Measurements from ENCODE around the gene IWS1. TPM values are rescaled to one million over a fixed set of nuclear protein-coding genes. Genes with fewer than 3 reads are reported as not detected.

Gene IWS1
- total RNA-seq, 2 experiments from 2014 or later: 49.2 to 56.9 TPM

DNA sequence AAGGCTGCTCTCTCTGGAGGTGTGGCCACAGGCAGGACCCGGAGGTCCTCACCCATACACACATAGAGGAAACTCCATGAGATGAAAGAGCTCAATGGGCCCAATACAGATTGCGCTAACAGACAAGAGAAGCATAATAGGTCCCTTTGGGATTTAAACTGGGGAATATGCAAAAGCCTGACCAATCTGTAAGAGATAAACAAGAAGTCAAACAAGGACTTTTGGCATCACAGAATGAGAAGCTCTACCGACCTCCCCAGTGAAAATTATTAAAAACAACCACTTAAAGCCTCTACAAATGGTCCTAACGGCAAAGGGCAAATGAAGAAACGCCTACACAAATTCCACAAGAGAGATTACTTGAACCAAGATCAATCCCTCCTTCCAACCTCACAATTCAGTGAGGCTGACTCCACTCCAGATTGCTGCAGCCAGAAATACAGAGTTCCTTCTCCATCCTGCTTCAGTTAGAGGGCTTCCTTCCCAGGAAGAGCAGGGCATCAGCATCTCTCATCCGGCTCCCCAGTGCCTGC is 10.8 kb downstream of the IWS1 start:
- BruUV-seq (replicated peaks): no TSS peak
- intact Hi-C loops (cut with micrococcal nuclease; ENCODE audit: unreplicated experiment): no loop called here
- H3K4me3 ChIP-seq (ENCODE audit: low read depth, low read length, poor library complexity, severe bottlenecking): no peak overlapping the region
- DNase-seq (ENCODE audit: low spot score): no peak
- TF ChIP-seq EZH2phosphoT487 (IDR thresholded peaks at IDR 0.05; ENCODE audit: borderline replicate concordance, low read depth, low read length): no peak
- TF ChIP-seq, protein P1, sequence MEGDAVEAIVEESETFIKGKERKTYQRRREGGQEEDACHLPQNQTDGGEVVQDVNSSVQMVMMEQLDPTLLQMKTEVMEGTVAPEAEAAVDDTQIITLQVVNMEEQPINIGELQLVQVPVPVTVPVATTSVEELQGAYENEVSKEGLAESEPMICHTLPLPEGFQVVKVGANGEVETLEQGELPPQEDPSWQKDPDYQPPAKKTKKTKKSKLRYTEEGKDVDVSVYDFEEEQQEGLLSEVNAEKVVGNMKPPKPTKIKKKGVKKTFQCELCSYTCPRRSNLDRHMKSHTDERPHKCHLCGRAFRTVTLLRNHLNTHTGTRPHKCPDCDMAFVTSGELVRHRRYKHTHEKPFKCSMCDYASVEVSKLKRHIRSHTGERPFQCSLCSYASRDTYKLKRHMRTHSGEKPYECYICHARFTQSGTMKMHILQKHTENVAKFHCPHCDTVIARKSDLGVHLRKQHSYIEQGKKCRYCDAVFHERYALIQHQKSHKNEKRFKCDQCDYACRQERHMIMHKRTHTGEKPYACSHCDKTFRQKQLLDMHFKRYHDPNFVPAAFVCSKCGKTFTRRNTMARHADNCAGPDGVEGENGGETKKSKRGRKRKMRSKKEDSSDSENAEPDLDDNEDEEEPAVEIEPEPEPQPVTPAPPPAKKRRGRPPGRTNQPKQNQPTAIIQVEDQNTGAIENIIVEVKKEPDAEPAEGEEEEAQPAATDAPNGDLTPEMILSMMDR (conservative IDR thresholded peaks at IDR 0.05; ENCODE audit: low read length): no peak
- no peak overlapping the region for H2AFZ ChIP-seq (ENCODE audit: low read length)
- POLR2A ChIA-PET: interaction anchor here (0.5 to 1.1 kb wide), 2 partner anchors 11 to 121 kb away, joined by 3 read pairs; partner anchors contain the start of gene IWS1
- H3K27ac ChIP-seq (ENCODE audit: low read depth, low read length, poor library complexity, severe bottlenecking): no peak overlapping the region
- no peaks in the 10 kb centered on the region for H3K9me3 ChIP-seq (ENCODE audit: low read length)
- no peaks in the 10 kb centered on the region for H3K9me2 ChIP-seq (ENCODE audit: insufficient read depth, low read length)
- H3K79me2 ChIP-seq (ENCODE audit: insufficient read depth, low read depth, low read length): peaks cover 95% of the 10 kb centered on the region
- H3K36me3 ChIP-seq (ENCODE audit: insufficient read depth, low read length): peaks cover 98% of the 10 kb centered on the region
- no peaks in the 10 kb centered on the region for H3K4me1 ChIP-seq (ENCODE audit: insufficient read depth, low read length, poor library complexity, severe bottlenecking)
- no peak overlapping the region for H3K4me2 ChIP-seq (ENCODE audit: low read length)
- CTCF ChIA-PET (ENCODE audit: unreplicated experiment): no interaction called here
- H4K20me1 ChIP-seq (ENCODE audit: insufficient read depth, low read length): 0 out of 2 replicates have a peak, but pooled peaks cover 10% of the 10 kb centered on the region

DNA sequence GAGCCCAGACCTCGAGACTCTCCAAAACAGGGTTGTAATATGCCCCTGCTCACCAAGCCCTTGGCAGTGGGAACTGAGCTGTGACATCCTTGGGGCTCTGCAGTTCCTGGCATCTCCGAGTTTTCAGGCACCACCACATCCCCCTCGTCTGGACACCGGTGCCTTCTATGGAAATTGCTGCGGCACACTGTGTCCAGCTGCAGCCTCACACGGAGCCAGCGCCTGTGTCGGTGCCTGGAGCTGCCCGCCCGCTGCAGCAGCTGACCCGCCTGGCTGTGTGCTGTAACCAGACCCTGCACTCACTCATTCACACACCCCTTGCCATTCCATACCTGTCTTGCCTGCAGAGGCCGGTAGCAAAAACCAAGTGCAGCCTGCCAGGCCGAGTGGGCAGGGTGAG is 11.8 kb downstream of the IWS1 start:
- H3K36me3 ChIP-seq (ENCODE audit: insufficient read depth, low read length): peaks cover 98% of the 10 kb centered on the region
- 0 out of 2 replicates have a peak, but pooled peaks cover 10% of the 10 kb centered on the region for H4K20me1 ChIP-seq (ENCODE audit: insufficient read depth, low read length)
- H3K9me3 ChIP-seq (ENCODE audit: low read length): no peaks in the 10 kb centered on the region
- DNase-seq (ENCODE audit: low spot score): no peak
- H3K4me1 ChIP-seq (ENCODE audit: insufficient read depth, low read length, poor library complexity, severe bottlenecking): no peaks in the 10 kb centered on the region
- peaks cover 97% of the 10 kb centered on the region for H3K79me2 ChIP-seq (ENCODE audit: insufficient read depth, low read depth, low read length)
- no peaks in the 10 kb centered on the region for H3K9me2 ChIP-seq (ENCODE audit: insufficient read depth, low read length)
- POLR2A ChIA-PET: interaction anchor here (0.5 kb wide), 1 partner anchor 22 kb away, joined by 3 read pairs; no protein-coding TSS in a partner anchor
- H3K4me3 ChIP-seq (ENCODE audit: low read depth, low read length, poor library complexity, severe bottlenecking): no peak overlapping the region
- no peak overlapping the region for H3K27ac ChIP-seq (ENCODE audit: low read depth, low read length, poor library complexity, severe bottlenecking)
- intact Hi-C loops (cut with micrococcal nuclease; ENCODE audit: unreplicated experiment): no loop called here
- TF ChIP-seq, protein P1 (conservative IDR thresholded peaks at IDR 0.05; ENCODE audit: low read length): no peak
- no peak for TF ChIP-seq EZH2phosphoT487 (IDR thresholded peaks at IDR 0.05; ENCODE audit: borderline replicate concordance, low read depth, low read length)
- H2AFZ ChIP-seq (ENCODE audit: low read length): no peak overlapping the region
- CTCF ChIA-PET (ENCODE audit: unreplicated experiment): no interaction called here
- BruUV-seq (replicated peaks): no TSS peak
- no peak overlapping the region for H3K4me2 ChIP-seq (ENCODE audit: low read length)

DNA sequence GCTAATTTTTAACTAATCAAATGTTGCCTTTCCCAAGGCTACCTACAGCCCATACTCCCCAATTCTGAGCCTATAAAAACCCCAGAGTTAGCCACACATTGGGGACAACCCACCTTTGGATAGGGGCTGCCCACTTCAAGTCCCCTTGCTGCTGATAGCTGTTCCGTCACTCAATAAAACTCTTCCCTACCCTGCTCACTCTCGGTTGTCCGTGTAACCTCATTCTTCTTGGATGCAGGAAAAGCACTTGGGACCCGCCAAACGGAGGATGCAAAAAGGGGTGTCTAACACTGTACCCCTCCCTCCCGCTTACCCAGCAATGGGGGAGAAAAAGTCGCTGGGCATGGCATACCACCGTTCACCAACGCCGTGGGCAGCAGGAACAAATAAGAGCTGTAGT is 12.2 kb downstream of the IWS1 start:
- H2AFZ ChIP-seq (ENCODE audit: low read length): no peak overlapping the region
- no TSS peak for BruUV-seq (replicated peaks)
- H3K36me3 ChIP-seq (ENCODE audit: insufficient read depth, low read length): peaks cover 98% of the 10 kb centered on the region
- H3K4me2 ChIP-seq (ENCODE audit: low read length): no peak overlapping the region
- H4K20me1 ChIP-seq (ENCODE audit: insufficient read depth, low read length): peaks cover 13% of the 10 kb centered on the region; the same call in 1 of the 2 replicates
- no peaks in the 10 kb centered on the region for H3K9me3 ChIP-seq (ENCODE audit: low read length)
- no peaks in the 10 kb centered on the region for H3K4me1 ChIP-seq (ENCODE audit: insufficient read depth, low read length, poor library complexity, severe bottlenecking)
- CTCF ChIA-PET (ENCODE audit: unreplicated experiment): no interaction called here
- TF ChIP-seq EZH2phosphoT487 (IDR thresholded peaks at IDR 0.05; ENCODE audit: borderline replicate concordance, low read depth, low read length): no peak
- TF ChIP-seq, protein P1 (conservative IDR thresholded peaks at IDR 0.05; ENCODE audit: low read length): no peak
- intact Hi-C loops (cut with micrococcal nuclease; ENCODE audit: unreplicated experiment): no loop called here
- peaks cover 97% of the 10 kb centered on the region for H3K79me2 ChIP-seq (ENCODE audit: insufficient read depth, low read depth, low read length)
- H3K4me3 ChIP-seq (ENCODE audit: low read depth, low read length, poor library complexity, severe bottlenecking): no peak overlapping the region
- H3K9me2 ChIP-seq (ENCODE audit: insufficient read depth, low read length): no peaks in the 10 kb centered on the region
- POLR2A ChIA-PET: interaction anchor here (0.5 kb wide), 1 partner anchor 21 kb away, joined by 3 read pairs; no protein-coding TSS in a partner anchor
- DNase-seq (ENCODE audit: low spot score): no peak
- no peak overlapping the region for H3K27ac ChIP-seq (ENCODE audit: low read depth, low read length, poor library complexity, severe bottlenecking)

All from OCI-LY7 (cell line).